HepG2 (cell line): ENCODE measurements around the gene TPM3. TPM values are rescaled to one million over a fixed set of nuclear protein-coding genes. Genes with fewer than 3 reads are reported as not detected.
A peak's percentile ranks its signal among the peaks of the same experiment; 100 is the strongest.

Source experiments
- ATAC-seq: fragments of 200-7000 bp; cut with Tn5 transposase; 3 replicates; pipeline ENCODE4 v1.9.1; 2020; ENCODE audit warnings: mild to moderate bottlenecking, moderate library complexity
- BruUV-seq: library from RNA; stranded (reverse); fragments of 400-500 nt; replicated peaks from 2 replicates; lab custom pipeline; 2021; lab: Mats Ljungman, UMichigan
- CTCF ChIA-PET: fragments of 300-600 bp; formaldehyde crosslinking; extraction: SDS; loops from one replicate; lab custom pipeline; 2021; ENCODE audit warnings: low total read pairs, inconsistent platforms, low intra/inter-chr PET ratio; lab: Yijun Ruan, JAX
- POLR2A ChIA-PET: fragments of 350-600 bp; sonication (Branson Sonifier 250); formaldehyde crosslinking; loops from one replicate; lab custom pipeline; 2020; ENCODE audit warnings: antibody characterized with exemption, inconsistent platforms; lab: Yijun Ruan, JAX
- DNase-seq: peaks from one replicate; pipeline ENCODE4 v3.0.0-alpha.2; 2015; ENCODE audit warnings: low spot score
- FAIRE-seq: peaks from 3 replicates; lab custom pipeline; 2011; peaks lifted over from hg19 to GRCh38; lab: Jason Lieb, UNC
- H2AFZ ChIP-seq: one replicate; pipeline ENCODE4 v1.6.1; 2011; ENCODE audit warnings: low read length, inconsistent platforms
- H3K27ac ChIP-seq: fragments of 300-600 bp; 3 replicates; pipeline ENCODE4 v1.8.0; 2011; ENCODE audit warnings: mixed run types, mild to moderate bottlenecking, mixed read lengths, low read length, inconsistent platforms; ENCODE audit not compliant: insufficient read depth; ENCODE audit errors: extremely low read length
- H3K27me3 ChIP-seq, 2 experiments: fragments of 200-600 bp in 1 of 2; 2 replicates in 1 of 2; 3 replicates in 1 of 2; pipeline versions ENCODE4 v1.6.0 to v1.8.0; 2011; ENCODE audit warnings: low read length in 2 of 2, mild to moderate bottlenecking in 2 of 2, moderate library complexity in 2 of 2, inconsistent platforms in 1 of 2; ENCODE audit not compliant: insufficient read depth in 2 of 2, control insufficient read depth in 1 of 2
- H3K36me3 ChIP-seq, 2 experiments: fragments of 200-600 bp in 1 of 2; replicated peaks in 1 of 2; 2 replicates in 1 of 2; 3 replicates in 1 of 2; pipeline versions ENCODE4 v1.5.1 to v1.8.0; 2011; ENCODE audit warnings: low read length in 2 of 2, inconsistent platforms in 1 of 2; ENCODE audit not compliant: insufficient read depth in 2 of 2, control insufficient read depth in 1 of 2
- H3K4me1 ChIP-seq: 2 replicates; pipeline ENCODE4 v1.5.1; 2012; ENCODE audit warnings: low read length, inconsistent platforms; ENCODE audit not compliant: insufficient read depth
- H3K4me2 ChIP-seq: 2 replicates; pipeline ENCODE4 v1.6.0; 2011; ENCODE audit warnings: low read depth, low read length, inconsistent platforms
- H3K4me3 ChIP-seq, 3 experiments: fragments of 200-600 bp in 1 of 3; sonication (generic), shearing (Covaris generic) in 1 of 3; replicated peaks in 1 of 3; 2 replicates each; pipeline ENCODE4 v1.5.1; 2011 to 2016; ENCODE audit warnings: low read length in 3 of 3, inconsistent platforms in 2 of 3, low read depth in 2 of 3, mild to moderate bottlenecking in 2 of 3, control low read depth in 1 of 3, mixed read lengths in 1 of 3; ENCODE audit not compliant: insufficient read depth in 1 of 3
- H3K79me2 ChIP-seq: one replicate; pipeline ENCODE4 v1.6.1; 2011; ENCODE audit warnings: low read length, inconsistent platforms; ENCODE audit not compliant: insufficient read depth
- H3K9ac ChIP-seq: 2 replicates; pipeline ENCODE4 v1.6.0; 2011; ENCODE audit warnings: mild to moderate bottlenecking, low read depth, low read length, inconsistent platforms; ENCODE audit not compliant: insufficient read depth
- H3K9me3 ChIP-seq: 2 replicates; pipeline ENCODE4 v1.5.1; 2012; ENCODE audit warnings: mild to moderate bottlenecking, low read length
- H4K20me1 ChIP-seq: 2 replicates; pipeline ENCODE4 v1.6.0; 2011; ENCODE audit warnings: inconsistent platforms, mild to moderate bottlenecking, low read length, moderate library complexity; ENCODE audit not compliant: insufficient read depth
- KAT8 ChIP-seq: IDR thresholded peaks from 2 replicates; pipeline ENCODE4 v1.6.1; 2016; ENCODE audit warnings: missing genetic modification reagents, missing compliant biosample characterization
- MIER2 ChIP-seq: IDR thresholded peaks from 2 replicates; pipeline ENCODE4 v1.6.1; 2016; ENCODE audit warnings: missing biosample characterization, missing genetic modification reagents
- ZFX ChIP-seq: sonication (generic); formaldehyde crosslinking; IDR thresholded peaks from 2 replicates; pipeline ENCODE4 v1.4.0; 2020; ENCODE audit warnings: mild to moderate bottlenecking, low read depth, missing genetic modification reagents, moderate library complexity
- ZNF318 ChIP-seq: sonication (generic); formaldehyde crosslinking; IDR thresholded peaks from 2 replicates; pipeline ENCODE4 v1.4.0; 2020; ENCODE audit warnings: mild to moderate bottlenecking, missing genetic modification reagents
- ZNF354B ChIP-seq: sonication (generic); formaldehyde crosslinking; IDR thresholded peaks from 2 replicates; pipeline ENCODE4 v1.8.0; 2022; ENCODE audit warnings: mild to moderate bottlenecking, missing genetic modification reagents
- WGBS: methylation state at CpG from one replicate; pipeline ENCODE4 v1.1.6; 2017; ENCODE audit warnings: low lambda C conversion rate; 5-methylcytosine and 5-hydroxymethylcytosine counted together
- in situ Hi-C: cut with HindIII; loops from 2 replicates; pipeline ENCODE4 v1.10.0; 2017; ENCODE audit warnings: low pct_unique_long_range_greater_than_20kb; ENCODE audit not compliant: extremely low pct_ligation_motif_present
- intact Hi-C: fragments of 100-400 bp; cut with micrococcal nuclease; formaldehyde crosslinking; loops from one replicate; pipeline ENCODE4 v1.10.0; 2022; ENCODE audit not compliant: unreplicated experiment
- polyA plus RNA-seq, 8 experiments: library from polyadenylated mRNA; depleted of rRNA in 3 of 8; stranded (reverse) in 7 of 8; unstranded in 1 of 8; fragments of >200 nt; fragmentation: Illumina TruSeq in 4 of 8; extraction: Trizol in 4 of 8; gene quantifications; 2 replicates each; pipeline versions ENCODE4 v1.2.1 to v1.2.3, GENCODE V29; 2011 to 2016; ENCODE audit warnings: low read depth in 4 of 8, missing spikeins in 1 of 8, mixed read lengths in 1 of 8; ENCODE audit not compliant: insufficient read depth in 1 of 8
- total RNA-seq, 5 experiments: library from RNA; depleted of rRNA; stranded (reverse); fragments of >200 nt; fragmentation: Illumina TruSeq; extraction: Trizol; gene quantifications; 2 replicates each; pipeline ENCODE4 v1.2.3, GENCODE V29; 2016; ENCODE audit warnings: low read depth in 1 of 5

Gene TPM3
- total and polyA plus RNA-seq, 2 of the 13 experiments (the other 11 are each of a cell fraction or from before 2014, with no cell fraction given), result 160 to 307 TPM

GRCh38 chr1:154193821-154194220 lies 1.9 kb upstream of the TPM3 start (continued):
- TF ChIP-seq ZNF318, result no peak
- peak; percentile 60; the same call in 1 of the 2 replicates for TF ChIP-seq KAT8 (CRISPR knock-in tag)
- TF ChIP-seq ZFX, result peak; percentile 25; the same call in 1 of the 2 replicates

- intact Hi-C loops (loop anchor here (10.0 kb wide), 1 partner anchor 142 kb away; no protein-coding TSS in a partner anchor), in situ Hi-C loops (no loop called here)
- H3K27me3 ChIP-seq, result peaks cover 0 to 13% of the 10 kb centered on the region in 2 experiments; a peak in 3 of 5 replicates
- H3K4me3 ChIP-seq, result no peak overlapping the region
- CTCF ChIA-PET, result no interaction called here
- H3K79me2 ChIP-seq, result no peaks in the 10 kb centered on the region
- no peak overlapping the region for H3K27ac ChIP-seq
- H4K20me1 ChIP-seq, result no peaks in the 10 kb centered on the region
- H3K9ac ChIP-seq, result no peak overlapping the region
- WGBS, result 38% methylated on average over 3 of the region's 3 CpGs
- ATAC-seq (no peak), FAIRE-seq (no peak), DNase-seq (no peak)
- POLR2A ChIA-PET, result interaction anchor here (0.8 to 2.3 kb wide), 3 partner anchors 28 to 194 kb away, joined by 3 to 12 read pairs (median 4); partner anchors contain the start of gene UBAP2L
- no peak overlapping the region for H2AFZ ChIP-seq
- H3K4me1 ChIP-seq, result peaks cover 54% of the 10 kb centered on the region
- TF ChIP-seq MIER2 (no peak), ZNF354B (CRISPR knock-in tag) (no peak)
- no TSS peak for BruUV-seq
- no peak overlapping the region for H3K4me2 ChIP-seq
- H3K9me3 ChIP-seq, result no peaks in the 10 kb centered on the region
- H3K36me3 ChIP-seq, result no peaks in the 10 kb centered on the region
Measured at GRCh38 chr1:154192476-154192875, 576 bp upstream of the TPM3 start.
